ENCODE measurements around the gene CHD9. TPM values are rescaled to one million over a fixed set of nuclear protein-coding genes. Genes with fewer than 3 reads are reported as not detected.
"Not testable (repeated sequence)": the region's sequence is repeated elsewhere in the genome, so short reads cannot be mapped to it uniquely, and the experiment has no call there.

The CHD9 gene
- total RNA-seq, 1 donor from 2014 or later: 68.6 TPM

DNA sequence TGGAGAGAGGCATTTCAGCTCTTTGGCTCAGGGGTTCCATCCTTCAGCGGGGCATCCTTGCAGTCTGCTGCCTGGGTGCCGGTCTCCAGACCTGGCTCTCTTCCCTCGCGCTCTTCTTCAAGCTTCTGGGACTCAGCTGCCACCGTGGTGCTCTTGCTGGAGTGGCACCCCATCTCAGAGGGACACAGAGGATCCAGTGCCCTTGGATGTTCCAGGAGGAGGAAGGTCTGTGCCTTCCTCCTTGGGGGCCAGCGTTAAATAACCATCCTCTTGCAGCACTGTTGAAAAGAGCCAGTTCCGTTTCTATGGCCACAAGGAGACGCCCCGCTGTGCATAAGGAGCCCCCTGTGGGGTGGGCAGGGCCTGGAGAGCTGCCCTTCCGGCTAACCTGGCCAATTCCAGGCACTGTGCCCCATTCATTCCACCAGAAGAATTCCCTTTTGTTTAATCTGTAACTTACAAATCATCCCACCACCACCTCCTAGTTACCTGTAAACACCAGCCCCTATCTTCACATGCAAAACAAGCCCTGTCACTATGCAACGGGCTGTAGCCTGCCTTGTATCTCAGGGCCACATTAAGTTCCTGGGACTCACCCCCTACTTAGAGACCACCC lies 10.7 kb upstream of the CHD9 start:
- DNase-seq (ENCODE audit: extremely low spot score, unreplicated experiment): no peak
- Mint-ChIP-seq H3K36me3 (no peaks in the 10 kb centered on the region), H3K4me3 (peak overlapping the region; percentile 73)

DNA sequence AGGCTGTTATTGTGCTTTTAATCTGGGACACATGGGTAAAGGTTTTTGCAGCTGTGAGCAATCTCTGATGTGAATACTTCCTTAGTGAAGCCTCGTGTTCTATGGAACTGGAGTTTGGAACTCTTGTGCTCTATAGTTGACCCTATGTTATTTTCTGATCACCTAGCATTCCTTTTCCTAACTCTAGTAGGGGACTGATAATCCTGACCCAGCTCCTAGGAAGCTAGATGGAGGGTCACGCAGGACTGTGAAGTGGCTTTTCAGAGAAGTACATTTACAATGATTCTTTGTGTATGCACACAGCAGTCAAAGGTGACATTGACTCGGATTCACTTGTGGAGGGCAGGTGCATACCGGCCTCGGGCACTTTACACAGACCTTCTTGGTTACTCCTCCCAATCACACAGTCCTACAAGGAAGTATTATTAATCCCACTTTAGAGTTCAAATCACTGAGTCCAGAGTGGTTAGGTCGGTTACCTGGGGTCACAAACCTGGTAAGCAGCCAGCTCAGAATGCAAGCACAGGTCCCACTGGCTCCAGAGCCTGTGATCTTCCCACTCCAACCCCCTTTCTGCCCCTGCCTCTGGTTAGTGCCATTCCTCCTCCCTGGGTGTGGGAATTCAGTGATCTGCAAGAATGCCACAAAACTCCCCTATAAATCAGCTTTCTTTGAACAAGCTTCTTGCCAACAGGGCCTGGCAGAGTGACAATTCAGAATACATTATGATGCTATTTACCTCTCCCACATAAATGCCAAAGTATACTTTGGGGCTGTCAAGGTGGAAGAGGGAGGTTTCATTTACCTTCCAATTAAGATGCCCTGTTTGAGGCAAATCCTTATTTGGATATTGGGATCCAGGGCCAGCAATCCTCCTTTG lies 9.2 kb upstream of the CHD9 start:
- no peaks in the 10 kb centered on the region for H3K9me3 Mint-ChIP-seq
- H3K27ac Mint-ChIP-seq: peak overlapping the region; percentile 76
- TF ChIP-seq, protein P1, sequence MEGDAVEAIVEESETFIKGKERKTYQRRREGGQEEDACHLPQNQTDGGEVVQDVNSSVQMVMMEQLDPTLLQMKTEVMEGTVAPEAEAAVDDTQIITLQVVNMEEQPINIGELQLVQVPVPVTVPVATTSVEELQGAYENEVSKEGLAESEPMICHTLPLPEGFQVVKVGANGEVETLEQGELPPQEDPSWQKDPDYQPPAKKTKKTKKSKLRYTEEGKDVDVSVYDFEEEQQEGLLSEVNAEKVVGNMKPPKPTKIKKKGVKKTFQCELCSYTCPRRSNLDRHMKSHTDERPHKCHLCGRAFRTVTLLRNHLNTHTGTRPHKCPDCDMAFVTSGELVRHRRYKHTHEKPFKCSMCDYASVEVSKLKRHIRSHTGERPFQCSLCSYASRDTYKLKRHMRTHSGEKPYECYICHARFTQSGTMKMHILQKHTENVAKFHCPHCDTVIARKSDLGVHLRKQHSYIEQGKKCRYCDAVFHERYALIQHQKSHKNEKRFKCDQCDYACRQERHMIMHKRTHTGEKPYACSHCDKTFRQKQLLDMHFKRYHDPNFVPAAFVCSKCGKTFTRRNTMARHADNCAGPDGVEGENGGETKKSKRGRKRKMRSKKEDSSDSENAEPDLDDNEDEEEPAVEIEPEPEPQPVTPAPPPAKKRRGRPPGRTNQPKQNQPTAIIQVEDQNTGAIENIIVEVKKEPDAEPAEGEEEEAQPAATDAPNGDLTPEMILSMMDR (conservative IDR thresholded peaks at IDR 0.05): no peak
- H3K36me3 Mint-ChIP-seq: no peaks in the 10 kb centered on the region
- peaks cover 14% of the 10 kb centered on the region for H3K27me3 Mint-ChIP-seq
- no peak for DNase-seq (ENCODE audit: extremely low spot score, unreplicated experiment)
- peaks cover 42% of the 10 kb centered on the region for H3K4me1 Mint-ChIP-seq (ENCODE audit: unreplicated experiment)
- H3K4me3 Mint-ChIP-seq: peak overlapping the region; percentile 54

More for the DNA sequence above, 10.7 kb upstream of the CHD9 start:
- H3K4me1 Mint-ChIP-seq (ENCODE audit: unreplicated experiment): peaks cover 45% of the 10 kb centered on the region
- H3K27ac Mint-ChIP-seq: peak overlapping the region; percentile 80
- H3K27me3 Mint-ChIP-seq: peaks cover 14% of the 10 kb centered on the region
- H3K9me3 Mint-ChIP-seq: no peaks in the 10 kb centered on the region
- TF ChIP-seq, protein P1 (conservative IDR thresholded peaks at IDR 0.05): no peak

- not testable (repeated sequence) for H3K9me3 Mint-ChIP-seq; H3K4me3 Mint-ChIP-seq; H3K36me3 Mint-ChIP-seq; DNase-seq (ENCODE audit: extremely low spot score, unreplicated experiment)
- H3K27ac Mint-ChIP-seq: peak overlapping the region; percentile 48
- H3K27me3 Mint-ChIP-seq: peaks cover 14% of the 10 kb centered on the region
- H3K4me1 Mint-ChIP-seq (ENCODE audit: unreplicated experiment): peaks cover 32% of the 10 kb centered on the region
Measured at GRCh38 chr16:53047515-53047914, 7.3 kb upstream of the CHD9 start.

GRCh38 chr16:53048139-53048915 lies 6.5 kb upstream of the CHD9 start:
- Mint-ChIP-seq H3K36me3 (no peaks in the 10 kb centered on the region), H3K4me3 (no peak overlapping the region), H3K4me1 (ENCODE audit: unreplicated experiment) (peaks cover 29% of the 10 kb centered on the region), H3K27ac (peak overlapping the region; percentile 59), H3K27me3 (peaks cover 8% of the 10 kb centered on the region), H3K9me3 (no peaks in the 10 kb centered on the region)
- TF ChIP-seq, protein P1 (conservative IDR thresholded peaks at IDR 0.05): no peak
- no peak for DNase-seq (ENCODE audit: extremely low spot score, unreplicated experiment)

DNA sequence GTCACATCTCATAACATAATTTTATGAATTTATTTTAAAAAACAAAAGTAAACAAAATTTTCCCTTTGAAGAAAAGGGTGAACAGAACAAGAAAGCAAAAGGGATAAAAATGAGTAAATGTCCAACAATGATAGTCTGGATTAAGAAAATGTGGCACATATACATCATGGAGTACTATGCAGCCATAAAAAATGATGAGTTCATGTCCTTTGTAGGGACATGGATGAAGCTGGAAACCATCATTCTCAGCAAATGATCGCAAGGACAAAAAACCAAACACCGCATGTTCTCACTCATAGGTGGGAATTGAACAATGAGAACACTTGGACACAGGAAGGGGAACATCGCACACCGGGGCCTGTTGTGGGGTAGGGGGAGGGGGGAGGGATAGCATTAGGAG lies 3.5 kb upstream of the CHD9 start:
- DNase-seq (ENCODE audit: extremely low spot score, unreplicated experiment); H3K4me3 Mint-ChIP-seq; H3K27me3 Mint-ChIP-seq; H3K9me3 Mint-ChIP-seq; H3K27ac Mint-ChIP-seq; H3K36me3 Mint-ChIP-seq: not testable (repeated sequence)
- H3K4me1 Mint-ChIP-seq (ENCODE audit: unreplicated experiment): peaks cover 14% of the 10 kb centered on the region

- TF ChIP-seq, protein P1 (conservative IDR thresholded peaks at IDR 0.05): no peak
- no peaks in the 10 kb centered on the region for H3K9me3 Mint-ChIP-seq
- no peaks in the 10 kb centered on the region for H3K27me3 Mint-ChIP-seq
- H3K27ac Mint-ChIP-seq: peak within 1 kb of the TSS; percentile 72
- DNase-seq (ENCODE audit: extremely low spot score, unreplicated experiment): no peak
- H3K36me3 Mint-ChIP-seq: no peaks in the 10 kb centered on the region
- peak within 1 kb of the TSS; percentile 95 for H3K4me3 Mint-ChIP-seq
- peaks cover 22% of the 10 kb centered on the region for H3K4me1 Mint-ChIP-seq (ENCODE audit: unreplicated experiment)
Measured at GRCh38 chr16:53052519-53053501, 2.0 kb upstream of the CHD9 start, which contains the start of gene CHD9NB. CHD9NB (minus strand) TSS chr16:53052897; CDS start chr16:53044158, 8,739 bp downstream.

Measured in type B pancreatic cell (in vitro differentiated cells).